HG02852 (cell line): ENCODE data around the gene TRERF1.
A peak's percentile ranks its signal among the peaks of the same experiment; 100 is the strongest.

Source experiments
- ATAC-seq: cut with Tn5 transposase; IDR thresholded peaks from one replicate; pipeline ENCODE4 v1.9.1; 2021; ENCODE audit warnings: mild to moderate bottlenecking, moderate library complexity; ENCODE audit not compliant: unreplicated experiment

Gene TRERF1

DNA sequence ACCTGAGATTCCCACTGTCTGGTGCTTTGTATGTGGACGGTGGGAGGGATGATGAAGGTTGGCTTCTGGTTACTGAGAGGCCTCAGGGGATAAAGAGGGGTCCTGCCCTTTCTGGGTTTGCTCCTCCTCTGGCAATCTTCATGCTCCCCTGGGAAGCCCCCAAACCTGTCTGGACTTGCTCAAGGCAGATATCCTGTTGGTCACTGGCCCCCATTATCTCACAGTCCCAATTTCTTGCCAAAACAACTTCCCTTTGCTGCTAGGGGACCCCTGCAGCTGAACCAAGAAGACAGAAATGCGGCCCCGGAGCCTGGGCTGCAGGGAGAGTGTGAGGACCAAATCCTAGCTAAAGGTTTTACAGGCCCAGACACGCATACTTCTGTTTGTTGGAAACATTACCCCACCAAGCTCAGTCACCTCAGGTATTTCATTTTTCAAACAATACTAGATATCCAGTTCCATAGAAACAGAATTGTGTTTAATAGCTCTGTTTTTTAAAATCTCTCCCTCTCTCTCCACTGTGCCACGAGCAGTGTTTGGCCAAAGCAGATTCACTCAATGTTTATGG, 170.7 kb downstream of the TRERF1 start:
- ATAC-seq, result no peak

DNA sequence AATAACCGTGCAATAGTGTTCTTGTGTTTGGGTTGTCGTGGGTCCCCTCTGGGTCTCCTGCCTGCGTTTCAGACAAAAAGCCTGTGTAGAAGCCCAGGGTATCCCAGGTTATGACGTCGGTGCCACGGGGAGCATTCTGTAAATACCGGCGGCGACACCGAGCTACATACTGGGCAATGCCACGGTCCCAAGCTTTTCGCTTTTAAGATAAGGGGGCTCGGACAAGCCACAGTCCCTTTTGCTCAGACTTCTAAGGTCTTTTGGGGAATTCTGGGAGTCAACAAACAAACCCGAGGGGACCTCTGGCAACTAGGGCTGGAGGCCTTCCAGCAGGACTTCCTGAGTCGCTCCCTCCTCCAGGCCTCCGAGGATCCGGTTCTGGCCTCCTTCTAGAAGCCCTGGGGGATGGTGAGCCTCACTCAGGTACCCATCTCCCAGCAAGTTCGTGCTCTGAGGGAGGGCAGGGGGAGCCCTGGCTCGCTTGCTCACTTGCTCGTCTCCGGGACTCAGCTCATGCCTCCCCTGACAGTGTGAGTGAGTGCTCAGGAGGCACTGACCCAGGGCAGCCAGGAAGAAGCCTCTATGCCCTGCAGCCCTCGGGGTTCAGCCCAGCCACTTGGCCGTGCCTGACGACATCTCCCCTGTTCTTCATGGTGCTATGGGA, 171.6 kb downstream of the TRERF1 start:
- no peak for ATAC-seq

DNA sequence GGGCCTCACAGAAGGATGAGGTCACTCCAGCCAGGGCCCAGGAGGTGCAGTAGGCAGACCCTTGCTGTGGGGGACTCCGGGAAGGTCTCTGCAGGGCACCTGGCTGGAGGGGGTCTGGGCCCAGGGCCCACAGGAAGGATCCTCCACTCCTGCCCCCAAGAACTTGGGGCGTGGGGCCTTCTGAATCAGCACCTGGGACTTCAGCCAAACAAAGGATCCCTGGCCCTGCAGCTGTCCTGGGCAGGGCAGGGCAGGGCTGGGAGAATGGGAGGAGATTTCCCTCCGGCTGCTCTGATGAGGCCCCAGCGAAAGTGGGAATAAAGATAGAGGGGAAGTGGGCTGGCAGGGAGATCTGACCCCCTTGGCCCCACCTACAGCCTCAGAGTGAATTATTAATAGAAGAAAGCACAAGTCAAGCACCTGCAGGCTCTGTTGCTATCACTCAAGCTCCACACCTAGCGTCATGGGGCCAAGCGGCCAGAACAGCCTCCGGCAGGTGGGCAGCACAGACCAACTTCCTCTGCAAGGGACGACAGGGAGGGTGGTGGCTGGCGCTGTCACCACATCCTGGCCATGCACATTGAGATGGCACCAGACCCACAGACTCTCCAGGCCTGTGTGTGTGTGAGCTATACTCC, 172.5 kb downstream of the TRERF1 start:
- ATAC-seq, result no peak

DNA sequence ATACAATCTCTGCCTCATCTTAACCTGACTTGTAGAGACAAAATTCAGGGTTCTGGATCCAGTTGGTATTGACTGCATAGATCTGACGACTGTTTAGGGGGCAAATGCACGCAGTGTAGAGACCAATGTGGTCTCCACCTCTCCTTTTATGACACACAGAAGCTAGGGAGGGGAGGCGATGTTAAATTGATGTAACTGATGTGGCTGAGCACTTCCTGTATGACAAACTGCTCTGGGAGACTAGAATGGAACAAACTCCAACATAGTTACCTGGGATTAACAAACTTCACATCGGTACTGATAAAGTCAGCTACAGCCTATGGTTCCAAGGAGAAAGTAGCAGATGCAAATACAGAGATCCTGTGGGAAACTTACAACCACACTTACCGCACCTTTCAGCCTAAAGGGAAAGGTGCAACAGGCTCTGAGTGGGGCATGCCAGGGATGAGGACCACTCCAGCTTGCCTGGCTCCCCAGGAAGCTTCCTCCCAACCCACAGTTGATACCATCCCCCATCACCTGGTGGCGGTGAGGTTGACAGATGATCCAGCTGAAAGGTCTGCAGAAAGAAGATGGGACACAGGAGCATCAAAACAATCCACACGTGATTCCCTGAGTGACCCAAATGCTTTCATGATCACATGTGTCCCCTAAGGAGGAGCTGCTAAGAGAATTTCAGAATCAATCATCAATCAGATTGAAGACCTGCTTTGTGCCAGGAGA, 173.4 kb downstream of the TRERF1 start:
- ATAC-seq, result no peak

DNA sequence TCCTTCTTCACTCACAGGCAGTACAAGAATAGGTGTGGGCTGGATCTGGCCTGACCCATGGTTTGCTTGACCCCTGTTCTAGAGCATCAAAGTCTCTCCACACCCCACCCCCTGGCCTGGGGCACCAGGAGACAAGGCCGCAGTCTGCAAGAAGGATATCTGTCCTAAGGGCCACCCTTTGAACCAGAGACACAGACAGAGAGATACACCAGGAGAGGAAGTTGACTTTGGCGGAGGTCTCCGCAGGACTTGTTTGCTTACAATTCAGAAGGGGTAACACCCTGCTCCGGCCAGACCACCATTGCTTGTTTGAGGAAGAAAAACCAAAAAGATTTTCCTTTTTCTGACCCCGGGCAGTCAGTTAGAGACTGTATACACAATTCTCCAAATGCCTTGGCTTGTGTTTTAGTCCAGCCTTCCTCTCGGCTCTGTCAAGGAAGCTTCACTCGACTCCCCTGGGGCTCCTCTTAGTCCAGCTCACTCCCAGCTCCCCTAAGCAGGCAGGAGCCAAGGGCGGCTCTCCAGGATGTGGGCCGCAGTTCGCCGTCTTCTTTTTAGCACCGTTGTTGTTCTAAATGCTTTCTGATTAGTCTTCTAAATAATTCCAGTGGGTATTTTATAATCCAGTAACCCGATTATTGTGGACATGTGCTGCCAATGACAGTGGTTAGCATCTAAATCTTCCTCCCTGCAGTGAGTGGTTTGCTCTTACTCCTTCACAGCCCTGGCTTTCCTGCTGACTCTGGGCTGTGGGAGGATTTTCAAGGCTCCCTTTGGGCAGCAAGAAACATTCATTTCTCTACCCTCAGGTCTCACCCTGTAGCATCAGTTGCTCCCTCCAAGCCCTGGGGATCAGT, 175.5 kb downstream of the TRERF1 start:
- no peak for ATAC-seq

DNA sequence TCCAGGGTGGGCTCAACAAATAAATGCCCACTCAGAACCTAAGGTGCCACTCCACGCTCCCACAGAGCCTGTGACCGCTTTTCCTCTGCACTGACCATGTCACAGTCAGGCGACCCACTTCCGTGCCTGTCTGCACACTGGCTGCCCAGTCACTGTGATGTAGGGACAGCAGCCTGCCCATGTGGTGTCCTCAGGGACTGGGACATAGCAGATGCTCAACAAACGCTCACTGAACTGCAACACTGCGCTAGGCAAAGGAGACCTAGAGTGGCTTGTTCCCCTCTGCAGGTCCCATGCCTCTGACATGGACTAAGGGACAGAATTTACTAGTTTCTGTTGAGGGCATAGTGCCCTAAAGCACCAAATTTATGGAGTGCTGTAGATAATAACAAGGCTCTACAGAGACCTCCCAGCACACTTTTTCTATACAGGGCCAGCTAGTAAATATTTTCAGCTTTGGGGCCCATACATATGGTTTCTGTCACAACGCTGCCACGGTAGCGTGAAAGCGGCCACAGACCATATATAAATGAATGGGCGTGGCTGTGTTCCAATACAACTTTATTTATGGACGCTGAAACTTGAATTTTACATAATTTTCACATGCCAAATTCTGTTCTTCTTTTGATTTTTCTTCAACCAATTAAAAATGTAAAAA, 176.2 kb downstream of the TRERF1 start:
- no peak for ATAC-seq

DNA sequence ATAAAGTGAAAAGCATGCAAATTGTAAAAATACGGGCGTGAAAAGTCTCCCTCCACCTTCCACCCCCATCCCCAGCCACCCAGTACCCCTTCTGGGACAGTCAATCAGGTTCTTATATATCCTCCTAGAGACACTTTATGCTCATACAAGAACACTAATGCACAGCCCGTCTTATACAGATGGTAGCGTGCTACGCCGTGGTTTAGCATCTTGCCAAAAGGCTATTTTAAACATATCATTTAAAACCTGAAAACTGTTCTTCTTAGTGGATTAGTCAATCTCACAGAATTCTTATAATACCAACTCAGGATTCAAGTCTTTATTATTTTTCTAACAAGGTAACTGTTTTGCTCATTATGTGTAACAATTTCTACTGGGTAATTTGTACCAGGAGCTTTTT, 176.8 kb downstream of the TRERF1 start:
- ATAC-seq, result no peak

DNA sequence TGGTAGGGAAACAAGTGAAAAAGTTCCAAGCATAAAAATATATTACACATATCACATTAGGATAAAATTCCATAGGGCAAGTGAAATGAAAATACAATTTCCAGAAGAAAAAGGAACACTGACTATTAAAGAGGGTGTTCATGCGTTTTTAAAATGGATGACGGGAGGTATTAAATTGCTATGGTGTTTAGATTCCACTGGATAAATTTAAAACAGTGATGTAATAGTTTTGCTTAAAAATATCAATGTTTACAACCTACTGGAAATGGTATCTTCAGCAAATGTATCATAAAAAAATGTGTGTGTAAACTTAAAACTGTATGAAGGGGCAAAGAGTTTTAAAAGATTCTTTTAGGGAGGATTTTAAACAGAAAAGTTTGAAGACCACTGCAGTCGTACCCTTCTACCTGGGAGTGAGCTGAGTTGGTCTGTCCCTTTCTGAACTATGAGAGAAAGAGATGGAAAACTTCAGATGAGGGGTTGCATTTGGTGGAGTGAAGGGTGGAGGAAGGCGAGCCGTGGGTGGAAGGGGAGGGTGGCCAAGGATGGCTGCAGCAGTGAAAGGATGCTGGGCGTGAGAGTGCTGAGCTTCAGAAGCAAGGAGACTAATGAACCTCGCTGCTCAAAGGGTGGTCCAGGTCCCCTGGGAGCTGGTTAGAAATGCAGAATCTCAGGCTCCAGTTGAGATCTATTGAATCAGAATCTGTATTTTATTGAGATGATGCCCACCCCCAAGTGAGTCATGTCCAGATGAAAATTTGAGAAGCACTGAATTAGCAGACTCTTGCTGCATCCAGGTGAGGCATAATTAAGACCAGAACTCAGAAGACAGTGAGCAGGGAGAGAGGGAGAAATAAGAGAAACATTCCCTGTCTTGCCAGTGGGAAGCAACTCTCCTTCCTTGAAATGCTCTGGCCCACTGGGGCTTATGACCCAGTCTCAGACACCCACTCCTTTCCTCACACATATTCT, 179.6 kb downstream of the TRERF1 start:
- no peak for ATAC-seq

DNA sequence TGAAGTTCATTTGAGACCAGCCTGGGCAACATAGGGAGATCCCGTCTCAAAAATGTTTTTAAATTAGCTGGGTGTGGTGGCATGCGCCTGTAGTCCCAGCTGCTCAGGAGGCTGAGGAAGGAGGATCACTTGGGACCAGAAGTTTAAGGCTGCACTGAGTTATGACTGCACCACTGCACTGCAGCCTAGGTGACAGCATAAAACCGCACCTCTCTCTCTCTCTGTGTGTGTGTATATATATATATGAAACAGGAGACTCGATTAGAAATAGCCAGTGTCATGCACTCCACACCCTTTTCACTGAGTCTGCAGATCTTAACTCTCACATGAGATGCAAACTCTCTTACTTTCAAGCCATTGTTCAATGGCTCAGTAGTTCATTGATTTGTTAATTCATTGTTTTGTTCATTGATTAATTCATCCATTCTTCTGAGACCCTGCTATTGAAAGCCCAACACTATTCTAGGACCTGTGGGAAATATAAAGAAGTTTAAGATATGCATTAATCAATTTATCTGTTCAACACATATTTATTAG, 181.7 kb downstream of the TRERF1 start:
- peak; percentile 58 for ATAC-seq

DNA sequence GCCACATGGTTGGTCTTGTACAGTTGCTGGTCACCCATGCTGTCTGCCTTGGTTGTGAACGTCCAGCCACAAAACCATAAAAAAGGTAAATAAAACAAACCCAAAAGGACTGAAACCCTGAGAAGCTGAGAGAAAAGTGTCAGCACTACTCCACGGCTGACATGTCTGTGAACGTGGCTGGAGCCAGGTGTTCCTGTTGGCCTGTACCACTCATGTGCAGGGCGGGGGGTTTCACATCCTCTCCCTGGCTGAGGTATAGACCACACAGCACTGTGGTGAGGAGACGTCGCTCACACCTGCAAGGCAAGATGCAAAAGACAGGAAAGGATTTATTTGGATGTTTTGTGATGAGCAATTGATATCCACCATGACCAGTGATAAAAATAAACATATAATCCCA, 182.2 kb downstream of the TRERF1 start:
- ATAC-seq, result peak; percentile 96

DNA sequence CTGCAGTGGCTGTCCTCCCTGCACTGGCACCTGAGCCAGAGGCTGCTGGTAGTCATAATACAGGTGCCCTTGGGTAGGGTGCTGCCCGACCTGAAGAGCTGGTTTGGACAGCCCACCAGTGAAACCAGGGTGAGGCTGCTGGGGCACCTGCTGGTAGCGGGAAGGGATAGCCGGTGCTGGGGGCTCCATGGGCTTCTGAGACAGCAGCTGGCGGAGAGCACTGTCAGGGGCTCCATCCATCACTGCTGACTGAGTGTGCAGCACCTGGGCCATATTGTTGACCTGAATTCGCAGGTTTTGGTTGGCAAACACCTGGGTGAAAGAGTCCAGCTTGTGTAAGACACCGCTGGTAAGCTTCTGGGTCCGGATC, 182.9 kb downstream of the TRERF1 start:
- ATAC-seq, result no peak

DNA sequence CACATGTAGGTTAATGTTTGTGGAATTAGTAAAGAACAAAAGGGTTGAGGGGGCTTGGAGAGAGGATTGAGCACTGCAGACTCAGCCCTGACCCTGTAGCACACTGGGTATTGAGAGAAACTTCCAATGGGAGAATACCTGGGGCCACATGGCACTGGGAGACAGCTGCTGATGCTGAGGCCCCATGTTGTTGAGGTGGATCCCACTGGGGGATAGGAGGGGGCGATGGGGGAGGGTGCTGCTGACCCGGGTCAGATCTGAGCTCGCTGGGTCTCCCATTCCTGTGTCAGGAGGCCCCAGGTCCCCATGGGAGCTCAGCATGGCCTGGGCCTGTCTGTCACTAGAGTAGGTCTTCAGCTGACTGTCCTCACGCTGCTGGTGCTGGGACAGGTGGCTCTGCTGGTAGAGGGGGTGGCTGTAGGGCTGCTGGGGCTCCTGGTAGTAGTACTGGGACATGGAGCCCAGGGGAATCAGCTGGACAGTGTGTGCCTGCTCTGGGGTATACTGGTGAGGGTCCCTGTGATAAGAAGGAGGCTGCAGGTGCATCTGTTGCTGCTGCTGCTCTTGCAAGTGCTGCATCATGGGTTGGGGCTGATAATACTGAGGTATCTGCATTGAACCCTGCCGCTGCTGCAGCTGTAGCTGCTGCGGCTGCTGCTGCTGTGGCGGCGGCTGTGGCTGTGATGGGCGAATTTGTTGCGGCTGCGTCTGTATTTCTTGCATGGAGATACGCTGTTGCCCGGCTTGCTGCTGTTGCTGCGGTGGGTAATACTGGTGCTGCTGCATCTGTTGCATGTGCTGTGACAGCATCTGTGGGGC, 183.5 kb downstream of the TRERF1 start:
- ATAC-seq, result no peak

DNA sequence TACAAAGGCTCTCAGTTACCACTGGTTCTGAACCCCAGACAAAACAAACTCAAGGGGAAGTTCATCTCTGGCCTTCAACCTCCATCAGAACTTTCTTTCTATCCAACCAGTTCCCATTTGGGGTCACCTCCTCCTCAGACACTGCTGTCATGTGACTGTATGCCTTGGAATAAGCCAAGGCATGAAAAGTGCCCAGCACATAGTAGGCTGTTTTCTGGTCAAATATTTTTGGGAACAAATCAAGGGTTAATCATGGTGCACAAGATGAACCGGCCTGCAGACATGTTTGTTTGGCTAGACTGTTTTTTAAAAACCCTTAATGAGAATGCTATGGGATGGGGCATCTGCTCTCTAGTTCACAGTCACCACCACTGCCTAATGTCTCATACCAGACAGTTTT, 185.2 kb downstream of the TRERF1 start:
- no peak for ATAC-seq

DNA sequence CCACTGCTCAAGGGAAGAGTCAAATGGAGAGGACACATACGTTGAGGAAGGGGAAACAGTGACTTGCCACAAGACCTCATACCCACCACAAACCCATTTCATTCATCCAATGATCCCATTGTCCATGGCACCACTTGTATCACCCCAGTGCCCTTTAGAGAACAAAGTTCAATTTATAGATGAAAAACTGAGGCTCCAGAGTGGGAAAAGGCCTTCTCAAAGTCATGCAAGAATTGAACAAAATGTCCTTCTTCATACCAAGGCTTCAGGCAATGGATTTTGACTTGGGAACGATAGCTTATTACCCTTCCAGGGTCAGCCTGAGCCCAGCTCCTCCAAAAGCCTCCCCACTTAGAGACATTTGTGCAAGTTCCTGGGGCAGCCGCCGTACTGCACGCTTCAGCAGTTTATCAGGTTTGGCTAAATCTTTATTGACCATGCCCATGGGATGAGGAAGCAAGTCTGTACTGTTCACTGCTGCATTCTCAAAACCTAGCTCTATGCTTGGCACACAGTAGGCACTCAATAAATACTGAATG, 186.8 kb downstream of the TRERF1 start:
- no peak for ATAC-seq

DNA sequence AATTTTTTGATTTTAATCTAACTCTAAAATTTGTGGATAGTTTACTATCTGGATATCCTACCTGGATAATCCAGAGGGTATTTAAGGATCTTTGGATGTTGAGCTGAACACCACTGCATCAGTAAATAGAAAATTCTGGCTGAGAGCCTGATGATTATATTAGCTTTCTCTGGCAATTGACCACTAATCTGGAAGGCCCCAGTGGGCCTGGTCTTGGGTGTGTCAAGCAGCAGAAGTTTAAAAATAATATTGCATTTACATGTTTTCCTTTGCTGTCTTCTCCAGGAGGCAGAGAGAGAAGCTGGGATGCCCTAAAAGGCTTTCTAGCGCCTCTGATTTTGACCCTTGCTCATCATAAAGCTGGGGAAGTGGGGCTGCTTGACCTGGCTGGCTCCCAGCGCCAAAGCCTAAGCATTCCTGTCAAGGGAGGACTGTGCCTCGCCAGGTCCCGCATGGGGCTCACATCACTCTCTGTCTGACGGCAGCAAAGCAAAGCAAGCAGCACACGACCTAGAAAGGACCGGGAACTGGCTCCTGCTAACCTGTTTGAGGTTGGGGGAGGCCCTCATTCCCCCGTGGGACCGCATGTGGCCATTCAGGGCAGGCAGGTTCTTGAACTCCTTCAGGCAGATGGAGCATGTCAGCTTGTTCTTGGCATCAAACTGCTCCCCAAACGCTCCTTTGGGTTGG, 187.4 kb downstream of the TRERF1 start:
- ATAC-seq, result no peak

DNA sequence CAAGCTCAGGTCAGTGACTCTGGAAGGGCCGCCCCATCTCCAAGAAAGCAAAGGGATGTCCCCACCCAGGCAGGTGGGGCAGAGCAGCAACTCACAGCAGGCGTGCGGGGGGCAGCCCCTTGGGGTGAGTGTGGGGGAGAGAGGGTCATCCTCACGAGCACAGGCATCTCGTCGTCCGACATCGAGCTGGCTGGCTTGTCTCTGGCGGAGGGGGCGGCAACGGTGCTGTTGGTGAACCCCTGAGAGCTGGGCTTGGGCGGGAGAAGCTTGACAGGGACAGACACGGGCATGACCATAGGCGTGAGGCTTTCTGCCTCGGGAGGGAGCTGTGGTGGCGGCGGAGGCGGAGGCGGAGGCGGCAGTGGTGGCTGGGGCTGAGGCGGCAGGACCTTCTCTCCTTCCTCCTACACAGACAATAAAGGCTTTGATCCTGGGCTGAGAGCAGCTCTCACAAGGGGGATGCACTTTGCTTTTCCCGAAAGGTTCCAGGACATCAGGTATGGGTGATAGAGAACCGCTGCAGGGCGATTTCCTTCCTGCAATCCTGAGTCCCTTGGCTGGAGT, 188.5 kb downstream of the TRERF1 start:
- ATAC-seq, result no peak

DNA sequence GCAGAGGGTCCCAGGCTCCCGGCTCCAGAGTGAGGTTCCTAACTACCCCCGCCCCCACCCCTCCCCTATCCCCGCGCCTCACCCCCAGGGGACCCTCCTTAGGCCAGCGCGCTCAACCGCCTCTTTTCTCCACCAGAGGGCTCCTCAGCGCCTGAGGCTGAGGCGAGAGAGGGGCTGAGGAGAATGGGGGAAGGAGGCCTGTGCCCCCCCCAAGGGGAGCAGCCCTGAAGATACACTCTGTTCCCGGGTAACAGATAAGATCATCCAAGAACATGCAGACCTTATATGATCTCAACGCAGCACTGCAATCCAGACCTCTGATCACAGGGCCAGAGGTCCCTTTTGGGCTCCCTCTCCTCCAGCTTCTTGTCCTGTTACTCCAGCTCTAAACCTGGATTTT, 190.8 kb downstream of the TRERF1 start:
- ATAC-seq, result no peak
